ENCODE data around the gene BCL2.

GRCh38 chr18:63142594-63143225, 176.9 kb downstream of the BCL2 start:
- TF ChIP-seq CTCF (IDR thresholded peaks at IDR 0.05) = no peak
- no peak for TF ChIP-seq POLR2A (IDR thresholded peaks at IDR 0.05)

All from ovary (tissue), 3 donors.